Measurements from ENCODE around the gene ANO6.
"Not testable (repeated sequence)": the region's sequence is repeated elsewhere in the genome, so short reads cannot be mapped to it uniquely, and the experiment has no call there.

The ANO6 gene

GRCh38 chr12:45312012-45312411 lies 96.1 kb downstream of the ANO6 start:
- no peak for DNase-seq (ENCODE audit: low spot score)

GRCh38 chr12:45314770-45315169 lies 98.9 kb downstream of the ANO6 start:
- DNase-seq (ENCODE audit: low spot score) = no peak

- no peak for DNase-seq (ENCODE audit: low spot score)
Observed at GRCh38 chr12:45315462-45315861, 99.6 kb downstream of the ANO6 start.

- DNase-seq (ENCODE audit: low spot score) = not testable (repeated sequence)
Observed at GRCh38 chr12:45317261-45317660, 101.4 kb downstream of the ANO6 start.

- no peak for DNase-seq (ENCODE audit: low spot score)
Observed at GRCh38 chr12:45322810-45323209, 106.9 kb downstream of the ANO6 start.

GRCh38 chr12:45324391-45324790 lies 108.5 kb downstream of the ANO6 start:
- peak; percentile 48 for DNase-seq (ENCODE audit: low spot score)

- no peak for DNase-seq (ENCODE audit: low spot score)
Observed at GRCh38 chr12:45326358-45326975, 110.6 kb downstream of the ANO6 start.

GRCh38 chr12:45327823-45328383 lies 112.0 kb downstream of the ANO6 start:
- DNase-seq (ENCODE audit: low spot score) = peak; percentile 81

- no peak for DNase-seq (ENCODE audit: low spot score)
Observed at GRCh38 chr12:45329238-45329637, 113.3 kb downstream of the ANO6 start.

GRCh38 chr12:45329702-45330101 lies 113.8 kb downstream of the ANO6 start:
- no peak for DNase-seq (ENCODE audit: low spot score)

GRCh38 chr12:45331552-45331951 lies 115.7 kb downstream of the ANO6 start:
- no peak for DNase-seq (ENCODE audit: low spot score)

GRCh38 chr12:45334396-45334795 lies 118.5 kb downstream of the ANO6 start:
- no peak for DNase-seq (ENCODE audit: low spot score)

GRCh38 chr12:45336331-45336730 lies 120.4 kb downstream of the ANO6 start:
- peak; percentile 80 for DNase-seq (ENCODE audit: low spot score)

- peak; percentile 65 for DNase-seq (ENCODE audit: low spot score)
Observed at GRCh38 chr12:45336762-45337596, 121.1 kb downstream of the ANO6 start.

- DNase-seq (ENCODE audit: low spot score) = no peak
Observed at GRCh38 chr12:45337835-45338234, 121.9 kb downstream of the ANO6 start.

- no peak for DNase-seq (ENCODE audit: low spot score)
Observed at GRCh38 chr12:45338272-45338671, 122.4 kb downstream of the ANO6 start.

GRCh38 chr12:45339035-45339434 lies 123.1 kb downstream of the ANO6 start:
- no peak for DNase-seq (ENCODE audit: low spot score)

- DNase-seq (ENCODE audit: low spot score) = no peak
Observed at GRCh38 chr12:45342171-45342570, 126.3 kb downstream of the ANO6 start.

- DNase-seq (ENCODE audit: low spot score) = no peak
Observed at GRCh38 chr12:45342848-45343247, 127.0 kb downstream of the ANO6 start.

GRCh38 chr12:45343269-45344051 lies 127.6 kb downstream of the ANO6 start:
- peak; percentile 68 for DNase-seq (ENCODE audit: low spot score)

GRCh38 chr12:45348311-45348710 lies 132.4 kb downstream of the ANO6 start:
- no peak for DNase-seq (ENCODE audit: low spot score)

- DNase-seq (ENCODE audit: low spot score) = no peak
Observed at GRCh38 chr12:45348986-45349385, 133.1 kb downstream of the ANO6 start.

All from kidney tubule cell (primary cell).